MCF 10A (cell line): ENCODE results near the gene KAT2B. TPM values are rescaled to one million over a fixed set of nuclear protein-coding genes. Genes with fewer than 3 reads are reported as not detected.

Experiments
- BruUV-seq: library from RNA; stranded (reverse); fragments of 400-500 nt; replicated peaks from 2 replicates; lab custom pipeline; 2021; lab: Mats Ljungman, UMichigan
- CTCF ChIA-PET: fragments of 300-600 bp; sonication (Branson Sonifier 250); formaldehyde crosslinking; extraction: SDS; loops from one replicate; lab custom pipeline; 2021; ENCODE audit warnings: antibody characterized with exemption, inconsistent platforms; lab: Yijun Ruan, JAX
- POLR2A ChIA-PET: fragments of 300-600, 350-650 bp; sonication (Branson Sonifier 250); formaldehyde crosslinking; extraction: SDS; loops from one replicate; lab custom pipeline; 2020; ENCODE audit warnings: antibody characterized with exemption, inconsistent platforms; lab: Yijun Ruan, JAX
- DNase-seq: peaks from one replicate; pipeline ENCODE4 v3.0.0-alpha.2; 2018; ENCODE audit not compliant: unreplicated experiment
- H3K27ac Mint-ChIP-seq: one replicate; pipeline ENCODE4 v1.8.0; 2022; ENCODE audit warnings: mild to moderate bottlenecking, low read depth, mixed read lengths; ENCODE audit not compliant: unreplicated experiment
- H3K27me3 Mint-ChIP-seq: one replicate; pipeline ENCODE4 v1.8.0; 2022; ENCODE audit warnings: mixed read lengths; ENCODE audit not compliant: insufficient read depth, unreplicated experiment
- H3K36me3 Mint-ChIP-seq: one replicate; pipeline ENCODE4 v1.8.0; 2022; ENCODE audit warnings: mild to moderate bottlenecking, moderate library complexity, mixed read lengths; ENCODE audit not compliant: insufficient read depth, unreplicated experiment
- H3K4me1 Mint-ChIP-seq: one replicate; pipeline ENCODE4 v1.8.0; 2022; ENCODE audit warnings: mixed read lengths; ENCODE audit not compliant: insufficient read depth, unreplicated experiment
- H3K4me3 Mint-ChIP-seq: one replicate; pipeline ENCODE4 v1.8.0; 2022; ENCODE audit warnings: mild to moderate bottlenecking, moderate library complexity, mixed read lengths; ENCODE audit not compliant: unreplicated experiment
- H3K9me3 Mint-ChIP-seq: one replicate; pipeline ENCODE4 v1.8.0; 2022; ENCODE audit warnings: mixed read lengths; ENCODE audit not compliant: unreplicated experiment
- CTCF ChIP-seq: fragments of 200-600 bp; IDR thresholded peaks from one replicate; pipeline ENCODE4 v1.8.0; 2022; ENCODE audit warnings: antibody characterized with exemption, mild to moderate bottlenecking; ENCODE audit not compliant: unreplicated experiment
- intact Hi-C: fragments of 100-400 bp; cut with micrococcal nuclease; formaldehyde crosslinking; loops from 2 replicates; pipeline ENCODE4 v1.14.1; 2022
- total RNA-seq: library from RNA; stranded (reverse); gene quantifications from 2 replicates; pipeline ENCODE4 v1.2.3, GENCODE V29; 2022

Gene KAT2B
- total RNA-seq, 1 experiment from 2014 or later = 9.4 TPM

GRCh38 chr3:20154078-20154477 lies 113.8 kb downstream of the KAT2B start:
- no TSS peak for BruUV-seq
- no peak for TF ChIP-seq CTCF
- H3K4me3 Mint-ChIP-seq = no peak overlapping the region
- no peaks in the 10 kb centered on the region for H3K27me3 Mint-ChIP-seq
- POLR2A ChIA-PET = no interaction called here
- no peaks in the 10 kb centered on the region for H3K9me3 Mint-ChIP-seq
- no peaks in the 10 kb centered on the region for H3K4me1 Mint-ChIP-seq
- CTCF ChIA-PET = interaction anchor here (0.7 kb wide), 1 partner anchor 226 kb away, joined by 3 read pairs; no protein-coding TSS in a partner anchor
- H3K27ac Mint-ChIP-seq = no peak overlapping the region
- no peak for DNase-seq
- peaks cover 11% of the 10 kb centered on the region for H3K36me3 Mint-ChIP-seq
- intact Hi-C loops = no loop called here

GRCh38 chr3:20154928-20155327 lies 114.7 kb downstream of the KAT2B start:
- Mint-ChIP-seq H3K36me3 (peaks cover 11% of the 10 kb centered on the region), H3K4me3 (no peak overlapping the region), H3K27me3 (no peaks in the 10 kb centered on the region), H3K9me3 (no peaks in the 10 kb centered on the region), H3K27ac (no peak overlapping the region), H3K4me1 (no peaks in the 10 kb centered on the region)
- no peak for TF ChIP-seq CTCF
- ChIA-PET CTCF (interaction anchor here (0.6 to 0.7 kb wide), 2 partner anchors 227 to 454 kb away, joined by 3 to 5 read pairs; no protein-coding TSS in a partner anchor), POLR2A (interaction anchor here (0.6 kb wide), 1 partner anchor 17 kb away, joined by 3 read pairs; no protein-coding TSS in a partner anchor)
- no TSS peak for BruUV-seq
- intact Hi-C loops = no loop called here
- no peak for DNase-seq

GRCh38 chr3:20160230-20160629 lies 120.0 kb downstream of the KAT2B start:
- Mint-ChIP-seq H3K4me3 (no peak overlapping the region), H3K9me3 (no peaks in the 10 kb centered on the region), H3K27me3 (no peaks in the 10 kb centered on the region), H3K4me1 (no peaks in the 10 kb centered on the region), H3K36me3 (peaks cover 7% of the 10 kb centered on the region), H3K27ac (peak overlapping the region; percentile 85)
- no peak for TF ChIP-seq CTCF
- no TSS peak for BruUV-seq
- ChIA-PET CTCF (no interaction called here), POLR2A (no interaction called here)
- intact Hi-C loops = no loop called here
- no peak for DNase-seq

GRCh38 chr3:20161714-20162113 lies 121.5 kb downstream of the KAT2B start:
- Mint-ChIP-seq H3K4me1 (peaks cover 5% of the 10 kb centered on the region), H3K27me3 (no peaks in the 10 kb centered on the region), H3K9me3 (no peaks in the 10 kb centered on the region), H3K27ac (peak overlapping the region; percentile 85), H3K36me3 (peaks cover 7% of the 10 kb centered on the region), H3K4me3 (no peak overlapping the region)
- ChIA-PET POLR2A (no interaction called here), CTCF (no interaction called here)
- no peak for TF ChIP-seq CTCF
- no peak for DNase-seq
- no TSS peak for BruUV-seq
- intact Hi-C loops = no loop called here
